Stomach smooth muscle (tissue), 2 donors: Measurements from ENCODE around the gene SH3D19.

ENCODE experiments used
- H3K27ac ChIP-seq: one replicate; pipeline ENCODE4 v1.7.0; 2013; ENCODE audit warnings: mild to moderate bottlenecking, low read length, inconsistent platforms
- H3K27me3 ChIP-seq, 2 donors: one replicate each; pipeline ENCODE4 v1.7.0; 2013; ENCODE audit warnings: low read length in 2 of 2; ENCODE audit not compliant: insufficient read depth in 2 of 2, control insufficient read depth in 1 of 2
- H3K36me3 ChIP-seq, 2 donors: one replicate each; pipeline ENCODE4 v1.7.0; 2013; ENCODE audit warnings: low read length in 2 of 2; ENCODE audit not compliant: control insufficient read depth in 2 of 2, insufficient read depth in 2 of 2
- H3K4me1 ChIP-seq: one replicate; pipeline ENCODE4 v1.7.0; 2013; ENCODE audit warnings: low read length; ENCODE audit not compliant: control insufficient read depth, insufficient read depth
- H3K4me3 ChIP-seq, 2 donors: one replicate each; pipeline ENCODE4 v1.7.0; 2013; ENCODE audit warnings: low read length in 2 of 2
- H3K9ac ChIP-seq, 2 donors: one replicate each; pipeline ENCODE4 v1.7.0; 2013; ENCODE audit warnings: low read length in 2 of 2, mild to moderate bottlenecking in 1 of 2
- H3K9me3 ChIP-seq, 2 donors: one replicate each; pipeline ENCODE4 v1.7.0; 2013; ENCODE audit warnings: low read length in 2 of 2; ENCODE audit not compliant: control insufficient read depth in 2 of 2
- donor health status: healthy.
- donor health status: Pancreatic carcinoma.

Gene SH3D19

DNA sequence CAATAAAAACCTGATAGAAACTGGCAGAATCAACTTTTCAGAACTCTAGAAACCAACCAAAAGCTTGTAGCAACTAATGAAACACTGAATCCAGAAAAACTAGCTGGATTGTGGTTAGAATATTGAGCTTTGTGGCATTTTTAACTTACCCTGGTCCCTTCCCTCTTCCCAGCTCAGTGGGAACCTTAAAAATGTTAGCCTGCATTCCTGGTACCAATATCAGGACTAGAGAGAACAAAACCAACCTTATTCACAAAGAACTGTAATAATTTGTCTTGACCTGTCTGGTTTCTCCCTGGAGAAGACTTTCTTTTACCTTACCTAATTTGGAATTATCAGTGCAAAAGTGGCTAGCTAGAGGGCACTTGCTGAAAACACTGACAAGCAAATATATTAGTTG is 21.2 kb downstream of the SH3D19 start:
- Histone ChIP-seq H3K36me3 (no peaks in the 10 kb centered on the region), H3K27me3 (no peaks in the 10 kb centered on the region), H3K4me1 (peaks cover 11% of the 10 kb centered on the region), H3K9ac (no peak overlapping the region), H3K9me3 (no peaks in the 10 kb centered on the region), H3K27ac (no peak overlapping the region), H3K4me3 (no peak overlapping the region)

DNA sequence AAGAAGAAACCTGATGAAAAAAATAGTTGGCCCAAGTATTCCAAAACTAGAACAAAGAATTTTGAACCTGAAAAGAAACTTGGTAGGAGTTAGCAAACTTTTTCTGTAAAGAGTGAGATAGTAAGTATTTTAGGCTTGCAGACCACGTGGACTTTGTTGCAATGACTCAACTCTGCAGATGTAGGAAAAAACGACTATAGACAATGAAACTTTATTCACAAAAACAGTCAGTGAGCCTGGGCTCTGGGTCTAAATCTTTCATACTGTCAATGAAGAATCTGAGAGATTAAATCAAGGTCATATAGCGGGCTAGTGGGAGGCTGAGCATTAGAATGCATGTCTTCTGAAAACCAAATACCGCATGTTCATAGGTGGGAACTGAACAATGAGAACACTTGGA is 23.0 kb downstream of the SH3D19 start:
- no peaks in the 10 kb centered on the region for H3K27me3 ChIP-seq
- H3K36me3 ChIP-seq = no peaks in the 10 kb centered on the region
- no peak overlapping the region for H3K9ac ChIP-seq
- no peaks in the 10 kb centered on the region for H3K9me3 ChIP-seq
- H3K4me1 ChIP-seq = peaks cover 8% of the 10 kb centered on the region
- H3K27ac ChIP-seq = no peak overlapping the region
- H3K4me3 ChIP-seq = no peak overlapping the region

DNA sequence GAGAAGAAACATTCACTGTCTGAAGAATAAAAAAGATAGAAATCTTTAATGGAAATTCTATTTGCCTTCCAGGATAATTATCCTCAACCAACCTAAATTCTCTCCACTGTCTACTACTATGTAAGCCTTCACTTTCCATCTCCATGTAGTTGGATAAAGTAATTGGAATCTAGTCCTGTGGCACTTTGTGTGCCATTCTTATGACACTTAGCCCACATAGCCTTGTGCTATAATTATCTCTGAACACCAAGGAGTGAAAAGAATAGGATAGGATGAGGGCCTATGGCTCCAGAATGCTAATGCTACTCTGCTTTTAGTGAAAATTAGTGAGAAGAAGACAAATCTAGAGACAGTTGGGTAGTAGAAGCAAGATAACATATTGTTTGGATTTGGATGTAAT is 28.2 kb downstream of the SH3D19 start:
- Histone ChIP-seq H3K4me1 (no peaks in the 10 kb centered on the region), H3K9me3 (no peaks in the 10 kb centered on the region), H3K4me3 (no peak overlapping the region), H3K27me3 (no peaks in the 10 kb centered on the region), H3K27ac (no peak overlapping the region), H3K36me3 (no peaks in the 10 kb centered on the region), H3K9ac (no peak overlapping the region)

DNA sequence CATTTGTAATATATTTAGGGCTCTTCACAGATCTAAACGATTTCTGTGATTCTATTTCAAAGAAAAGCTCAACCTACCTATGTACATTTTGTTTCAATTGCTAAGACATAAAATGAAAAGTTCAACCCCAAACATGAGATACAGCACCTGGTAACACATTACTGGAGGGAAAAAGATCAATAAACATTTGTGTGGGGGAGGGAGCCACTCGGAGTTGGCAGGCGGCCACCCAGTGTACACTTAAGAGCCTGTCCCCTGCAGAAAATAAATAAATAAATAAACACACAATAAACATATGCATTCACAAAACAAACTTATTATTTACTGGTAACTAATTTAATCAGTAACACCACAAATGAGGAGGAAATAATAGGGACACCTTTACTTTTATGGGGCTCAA is 29.2 kb downstream of the SH3D19 start:
- Histone ChIP-seq H3K9me3 (no peaks in the 10 kb centered on the region), H3K9ac (no peak overlapping the region), H3K4me1 (no peaks in the 10 kb centered on the region), H3K27me3 (no peaks in the 10 kb centered on the region), H3K27ac (no peak overlapping the region), H3K36me3 (no peaks in the 10 kb centered on the region), H3K4me3 (no peak overlapping the region)

DNA sequence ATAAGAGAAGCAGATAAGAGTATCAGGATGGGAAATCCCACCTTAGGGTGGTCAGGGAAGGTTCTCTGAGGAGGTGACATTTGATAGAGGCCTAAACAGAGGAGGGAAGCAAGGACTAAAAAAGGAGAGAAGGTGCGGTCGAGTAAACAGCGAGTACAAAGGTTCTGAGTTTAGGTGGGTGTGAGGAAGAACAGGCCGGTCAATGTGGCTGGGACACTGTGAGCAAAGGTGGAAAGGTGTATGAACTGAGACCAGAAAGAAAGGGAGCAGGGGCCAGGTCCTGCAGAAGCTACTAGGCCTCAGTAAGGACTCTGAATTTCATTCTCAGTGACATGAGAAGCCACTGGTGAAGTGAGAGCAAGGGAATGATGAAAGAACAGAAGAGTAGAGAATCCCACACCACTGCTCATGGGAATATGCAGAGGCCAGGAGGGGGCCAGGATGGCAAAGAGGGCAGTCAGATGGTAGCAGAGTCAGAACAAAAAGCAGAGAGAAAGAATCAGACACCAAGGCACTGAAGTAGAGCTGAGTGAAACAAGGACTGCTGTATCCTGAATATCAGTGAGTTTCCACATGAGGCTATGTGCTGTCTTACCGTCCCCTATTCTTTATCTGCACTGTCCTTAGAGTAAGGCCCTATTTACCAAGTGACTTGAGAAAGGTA is 30.4 kb downstream of the SH3D19 start:
- no peak overlapping the region for H3K4me3 ChIP-seq
- H3K27ac ChIP-seq = no peak overlapping the region
- H3K27me3 ChIP-seq = no peaks in the 10 kb centered on the region
- no peaks in the 10 kb centered on the region for H3K36me3 ChIP-seq
- H3K9me3 ChIP-seq = no peaks in the 10 kb centered on the region
- no peaks in the 10 kb centered on the region for H3K4me1 ChIP-seq
- no peak overlapping the region for H3K9ac ChIP-seq

DNA sequence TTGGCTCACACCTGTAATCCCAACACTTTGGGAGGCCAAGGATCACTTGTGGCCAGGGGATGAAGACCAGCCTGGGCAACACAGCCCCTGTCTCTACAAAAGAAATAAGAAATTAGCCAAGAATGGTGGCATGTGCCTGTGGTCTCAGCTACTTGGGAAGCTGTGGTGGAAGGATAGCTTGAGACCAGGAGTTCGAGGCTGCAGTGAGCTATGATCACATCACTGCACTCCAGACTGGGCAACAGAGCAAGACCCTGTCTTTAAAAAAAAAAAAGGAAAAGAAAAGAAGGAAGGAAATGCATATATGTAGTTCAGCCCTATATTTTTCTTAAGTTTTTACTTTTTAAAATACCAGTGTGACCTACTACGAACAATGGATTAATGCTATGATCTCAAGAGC is 33.4 kb downstream of the SH3D19 start:
- H3K4me1 ChIP-seq = no peaks in the 10 kb centered on the region
- H3K27ac ChIP-seq = no peak overlapping the region
- H3K9me3 ChIP-seq = no peaks in the 10 kb centered on the region
- no peaks in the 10 kb centered on the region for H3K36me3 ChIP-seq
- no peak overlapping the region for H3K9ac ChIP-seq
- H3K4me3 ChIP-seq = no peak overlapping the region
- no peaks in the 10 kb centered on the region for H3K27me3 ChIP-seq

DNA sequence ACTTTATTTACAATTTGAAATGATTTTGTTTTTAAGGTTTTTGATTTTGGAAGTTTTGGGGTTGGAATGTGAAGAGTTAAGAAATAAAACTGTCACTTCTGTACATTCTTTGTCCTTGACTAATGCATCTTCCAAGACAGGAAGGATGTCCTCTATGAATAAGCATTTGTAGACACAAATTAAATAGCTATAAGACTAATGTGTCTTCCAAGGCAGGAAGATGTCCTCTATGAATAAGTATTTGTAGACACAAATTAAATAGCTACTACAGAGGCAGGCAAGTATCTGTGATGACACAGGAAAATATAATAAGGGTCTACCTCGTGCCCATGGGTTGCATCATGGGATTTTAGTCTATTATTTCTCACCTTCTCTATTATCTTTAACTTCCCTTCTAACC is 33.9 kb downstream of the SH3D19 start:
- no peak overlapping the region for H3K9ac ChIP-seq
- H3K4me3 ChIP-seq = no peak overlapping the region
- no peaks in the 10 kb centered on the region for H3K9me3 ChIP-seq
- no peaks in the 10 kb centered on the region for H3K4me1 ChIP-seq
- H3K27ac ChIP-seq = no peak overlapping the region
- no peaks in the 10 kb centered on the region for H3K36me3 ChIP-seq
- H3K27me3 ChIP-seq = no peaks in the 10 kb centered on the region

DNA sequence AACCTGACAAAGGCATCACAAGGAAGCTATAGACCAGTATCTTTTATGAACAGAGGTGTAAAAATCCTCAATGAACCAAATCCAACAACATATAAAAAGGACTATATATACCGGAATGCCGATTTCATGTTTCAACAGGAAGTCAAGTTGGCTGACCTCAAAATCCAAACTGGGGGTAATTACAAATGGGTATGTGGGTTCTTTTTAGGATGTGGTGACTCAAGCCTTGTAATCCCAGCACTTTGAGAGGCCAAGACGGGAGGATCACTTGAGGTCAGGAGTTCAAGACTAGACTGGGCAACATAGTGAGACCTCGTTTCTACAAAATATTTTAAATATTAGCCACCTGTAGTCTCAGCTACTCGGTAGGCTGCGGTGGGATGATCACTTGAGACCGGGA is 38.0 kb downstream of the SH3D19 start:
- Histone ChIP-seq H3K36me3 (no peaks in the 10 kb centered on the region), H3K9ac (no peak overlapping the region)

DNA sequence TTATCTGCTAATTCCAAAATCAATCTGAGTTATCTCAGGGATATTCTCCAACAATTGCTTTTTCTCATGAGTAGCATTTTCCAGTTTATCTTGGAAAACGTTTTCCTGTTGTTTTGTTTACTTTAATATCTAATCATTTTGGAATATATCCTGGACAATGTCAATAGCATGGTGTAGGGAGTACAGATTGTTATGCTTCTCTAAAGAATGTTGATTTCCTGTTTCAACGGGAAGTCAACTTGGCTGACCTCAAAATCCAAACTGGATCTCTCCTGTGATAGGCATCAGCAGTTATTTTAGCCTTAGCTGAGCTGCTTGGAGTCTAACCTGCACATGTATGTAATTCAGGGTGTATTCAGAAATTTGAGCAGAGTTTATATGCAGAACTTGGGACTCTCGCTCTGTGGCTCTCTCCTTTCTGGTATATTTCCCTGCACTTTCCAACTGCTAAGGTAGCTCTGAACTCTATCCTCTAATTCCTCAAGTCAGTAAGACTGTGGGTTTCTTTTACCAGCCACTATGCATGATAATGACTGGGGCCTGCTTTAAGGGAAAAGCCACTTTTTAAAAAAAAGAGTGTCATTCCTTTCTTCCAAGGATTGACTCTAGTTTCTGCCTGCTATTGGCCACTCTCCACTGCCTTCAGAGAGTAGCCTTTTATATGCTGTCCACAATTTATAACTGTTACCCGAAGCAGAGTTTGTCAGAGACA is 40.7 kb downstream of the SH3D19 start:
- Histone ChIP-seq H3K4me1 (peaks cover 3% of the 10 kb centered on the region), H3K36me3 (no peaks in the 10 kb centered on the region), H3K4me3 (no peak overlapping the region), H3K27me3 (no peaks in the 10 kb centered on the region), H3K27ac (no peak overlapping the region), H3K9me3 (no peaks in the 10 kb centered on the region), H3K9ac (no peak overlapping the region)

More for the DNA sequence above, 38.0 kb downstream of the SH3D19 start:
- Histone ChIP-seq H3K9me3 (no peaks in the 10 kb centered on the region), H3K27me3 (no peaks in the 10 kb centered on the region), H3K27ac (no peak overlapping the region), H3K4me1 (peaks cover 3% of the 10 kb centered on the region), H3K4me3 (no peak overlapping the region)

DNA sequence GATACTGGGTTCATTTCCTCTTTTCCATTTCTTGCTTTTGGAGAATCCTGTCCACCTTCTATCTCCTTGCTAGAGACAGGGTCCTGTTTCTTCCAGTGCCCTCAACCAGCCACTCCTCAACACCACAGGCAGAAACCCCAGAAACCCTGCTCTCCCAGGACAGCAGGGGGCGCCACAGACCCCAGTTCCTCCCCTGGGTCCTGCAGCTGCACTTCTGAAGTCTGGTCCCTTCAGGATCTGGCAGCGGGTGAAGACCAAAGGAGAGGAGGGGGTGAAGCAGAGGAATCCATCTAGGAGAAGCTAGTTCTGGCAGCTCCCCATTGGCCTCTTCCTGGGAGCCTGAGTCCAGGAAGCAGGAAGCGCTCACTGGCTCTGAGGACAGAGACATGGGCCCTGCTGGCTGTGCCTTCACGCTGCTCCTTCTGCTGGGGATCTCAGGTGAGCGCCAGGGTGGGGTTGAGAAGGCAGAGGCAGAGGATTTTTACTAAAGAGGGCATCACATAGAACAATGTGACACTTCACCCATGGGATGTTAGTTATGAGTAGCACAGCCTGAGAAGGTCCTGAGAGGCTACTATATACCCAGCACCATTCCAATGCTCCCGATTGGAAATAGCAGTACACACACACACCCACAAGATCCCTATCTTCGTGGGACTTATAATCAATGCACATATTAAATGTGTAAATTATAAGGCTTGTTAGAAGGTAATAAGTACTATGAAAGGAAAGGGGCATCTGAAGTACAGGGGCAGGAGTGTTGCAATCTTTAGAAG is 48.4 kb downstream of the SH3D19 start, which contains the start of gene PRSS48:
Gene PRSS48, plus strand, starts transcription at position 375 of the 776 bp plus-strand sequence. Its CDS starts 12 bp downstream, at position 387.
- Histone ChIP-seq H3K9me3 (no peaks in the 10 kb centered on the region), H3K9ac (no peak within 1 kb of the TSS), H3K27ac (no peak within 1 kb of the TSS), H3K36me3 (no peaks in the 10 kb centered on the region), H3K4me3 (no peak within 1 kb of the TSS), H3K4me1 (peaks cover 4% of the 10 kb centered on the region), H3K27me3 (no peaks in the 10 kb centered on the region)
